GM19395 (cell line): ENCODE results near the gene TNFRSF8.

Source experiments
- ATAC-seq: cut with Tn5 transposase; IDR thresholded peaks from one replicate; pipeline ENCODE4 v1.9.1; 2021; ENCODE audit warnings: mild to moderate bottlenecking, moderate library complexity; ENCODE audit not compliant: unreplicated experiment

TNFRSF8 gene

DNA sequence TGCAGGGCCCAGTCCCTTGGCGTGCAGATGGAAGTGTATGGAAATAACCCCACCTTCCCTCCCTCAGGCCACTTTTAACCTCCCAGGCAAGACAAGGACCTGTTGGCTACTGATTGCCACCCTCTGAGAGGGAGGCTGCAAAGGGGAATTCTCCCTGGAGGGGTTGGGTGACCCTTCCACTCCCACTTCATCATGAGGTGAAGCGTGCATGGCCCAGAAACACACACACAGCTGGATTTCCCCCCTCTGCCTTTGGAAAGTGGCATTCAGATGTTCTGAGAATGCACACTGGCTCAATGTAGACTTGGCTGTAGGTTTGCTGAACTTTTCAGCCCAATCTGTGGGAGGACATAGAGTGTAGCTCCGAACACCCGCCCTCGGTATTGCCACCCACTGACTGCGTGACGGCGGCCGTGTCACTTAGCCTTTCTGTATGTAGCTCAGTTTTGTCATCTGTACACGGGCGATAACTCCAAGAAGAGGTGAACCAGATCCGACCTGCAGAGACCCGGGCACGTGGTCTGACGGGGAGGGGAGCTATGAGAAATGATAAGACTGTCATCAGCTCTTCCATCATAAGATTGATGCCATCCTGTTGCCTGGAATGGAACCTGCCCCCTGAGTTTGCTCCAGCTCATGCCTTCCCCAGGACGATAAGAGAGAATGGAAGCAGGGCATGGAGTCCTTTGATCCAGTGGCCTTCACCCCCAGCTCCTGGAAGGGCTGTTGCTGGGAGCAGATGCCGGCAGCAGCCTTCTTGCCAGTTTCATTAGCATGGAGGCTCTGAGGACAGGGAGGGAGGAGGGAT lies 24.5 kb upstream of the TNFRSF8 start:
- no peak for ATAC-seq

DNA sequence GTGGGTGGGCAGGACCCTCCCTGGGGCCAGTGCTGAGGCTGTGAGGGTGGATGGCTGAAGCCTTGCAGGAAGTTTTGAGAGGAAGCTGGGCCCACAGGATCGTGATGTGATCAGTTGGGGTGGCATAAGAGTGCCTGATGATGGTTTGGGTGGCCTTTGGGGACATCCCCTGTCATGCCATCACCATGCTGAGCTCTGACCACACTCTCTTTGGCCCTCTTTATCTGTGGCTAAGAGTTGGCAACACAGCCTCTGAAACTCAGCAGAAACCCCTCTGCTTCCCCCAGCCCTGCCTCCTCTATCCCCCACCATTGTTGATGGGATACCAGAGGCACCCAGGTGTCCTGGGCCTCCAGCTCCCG lies 24.0 kb upstream of the TNFRSF8 start:
- ATAC-seq = no peak

DNA sequence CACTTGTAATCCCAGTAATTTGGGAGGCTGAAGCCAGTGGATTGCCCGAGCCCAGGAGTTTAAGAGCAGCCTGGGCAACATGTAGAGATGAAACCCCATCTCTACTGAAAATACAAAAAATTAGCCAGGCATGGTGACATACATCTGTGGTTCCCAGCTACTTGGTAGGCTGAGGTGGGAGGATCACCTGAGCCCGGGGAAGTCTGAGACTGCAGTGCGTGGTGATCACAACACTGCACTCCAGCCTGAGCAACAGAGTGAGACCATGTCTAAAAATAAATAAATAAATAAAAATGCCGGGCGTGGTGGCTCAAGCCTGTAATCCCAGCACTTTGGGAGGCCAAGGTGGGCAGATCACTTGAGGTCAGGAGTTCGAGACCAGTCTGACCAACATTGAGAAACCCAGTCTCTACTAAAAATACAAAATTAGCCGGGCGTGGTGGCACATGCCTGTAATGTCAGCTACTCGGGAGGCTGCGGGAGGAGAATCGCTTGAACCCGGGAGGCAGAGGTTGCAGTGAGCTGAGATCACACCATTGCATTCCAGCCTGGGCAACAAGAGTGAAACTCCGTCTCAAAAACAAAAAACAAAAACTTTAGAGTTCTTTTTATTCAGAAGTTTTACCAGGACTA lies 23.2 kb upstream of the TNFRSF8 start:
- ATAC-seq = peak; percentile 43

DNA sequence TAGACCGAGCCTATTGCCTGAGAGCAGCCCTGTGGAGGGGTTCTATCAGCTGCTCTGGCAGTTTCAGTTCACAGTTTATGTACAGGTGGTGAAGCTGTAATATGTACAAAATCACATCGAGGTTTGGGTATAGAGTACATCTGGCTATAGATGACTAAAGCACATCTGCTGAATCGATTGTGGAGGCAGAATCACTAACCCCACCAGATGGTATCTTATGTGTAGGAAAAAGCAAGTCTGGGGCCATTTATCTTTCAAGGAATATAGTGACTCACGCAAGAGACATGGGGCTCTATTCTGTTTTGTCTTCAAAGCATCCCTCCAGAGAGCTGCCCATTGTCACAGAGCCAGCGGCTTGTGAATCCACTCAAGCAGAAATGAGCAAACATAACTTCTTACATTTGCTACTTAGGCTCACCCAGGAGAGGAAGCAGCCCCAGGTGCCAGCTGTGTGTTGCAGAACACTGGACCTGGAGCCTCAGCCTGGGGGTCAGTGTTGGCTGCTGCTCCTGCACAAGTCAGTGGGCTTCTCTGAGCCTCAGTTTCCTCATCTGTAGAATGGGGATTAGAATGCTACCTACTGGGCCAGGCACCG lies 22.5 kb upstream of the TNFRSF8 start:
- ATAC-seq = peak; percentile 85

DNA sequence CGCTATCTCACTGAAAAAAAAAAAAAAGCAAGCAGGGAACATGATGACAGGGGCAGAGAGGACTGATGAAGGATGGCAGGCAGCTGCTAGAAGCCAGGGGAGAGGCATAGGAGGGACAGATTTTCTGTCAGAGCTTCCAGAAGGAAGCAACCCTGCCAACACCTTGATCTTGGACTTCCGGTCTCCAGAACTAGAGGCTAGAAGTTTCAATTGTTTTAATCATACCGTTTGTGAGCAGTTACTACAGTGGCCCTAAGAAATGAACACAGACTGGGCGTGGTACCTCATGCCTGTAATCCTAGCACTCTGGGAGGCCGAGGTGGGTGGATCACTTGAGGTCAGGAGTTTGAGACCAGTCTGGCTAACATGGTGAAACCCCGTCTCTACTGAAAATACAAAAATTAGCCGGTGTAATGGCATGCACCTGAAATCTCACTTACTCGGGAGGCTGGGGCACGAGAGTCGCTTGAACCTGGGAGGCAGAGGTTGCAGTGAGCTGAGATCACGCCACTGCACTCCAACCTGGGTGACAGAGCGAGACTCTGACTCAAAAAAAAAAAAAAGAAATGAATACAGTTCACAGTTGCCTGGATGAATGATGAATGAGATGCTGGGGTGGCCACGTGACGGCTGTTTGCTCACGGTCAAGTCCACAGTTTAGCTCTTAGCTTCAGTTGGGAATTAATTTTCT lies 18.8 kb upstream of the TNFRSF8 start:
- ATAC-seq = peak; percentile 28

DNA sequence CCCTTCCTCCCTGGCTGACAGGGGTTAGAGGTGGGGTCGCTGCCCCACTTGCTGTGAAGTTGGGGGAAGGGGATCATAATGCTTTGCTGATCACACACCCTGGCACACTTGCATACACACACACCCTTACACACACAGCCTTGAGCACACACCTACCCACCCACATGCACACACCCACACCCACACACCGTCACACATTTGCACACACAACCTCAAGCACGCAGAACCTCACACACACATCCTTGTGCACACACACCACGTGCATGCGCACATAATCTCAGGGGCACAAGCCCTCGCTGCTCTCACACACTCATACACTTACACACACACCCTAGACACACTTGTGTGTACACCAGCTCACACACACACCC lies 16.4 kb upstream of the TNFRSF8 start:
- no peak for ATAC-seq

DNA sequence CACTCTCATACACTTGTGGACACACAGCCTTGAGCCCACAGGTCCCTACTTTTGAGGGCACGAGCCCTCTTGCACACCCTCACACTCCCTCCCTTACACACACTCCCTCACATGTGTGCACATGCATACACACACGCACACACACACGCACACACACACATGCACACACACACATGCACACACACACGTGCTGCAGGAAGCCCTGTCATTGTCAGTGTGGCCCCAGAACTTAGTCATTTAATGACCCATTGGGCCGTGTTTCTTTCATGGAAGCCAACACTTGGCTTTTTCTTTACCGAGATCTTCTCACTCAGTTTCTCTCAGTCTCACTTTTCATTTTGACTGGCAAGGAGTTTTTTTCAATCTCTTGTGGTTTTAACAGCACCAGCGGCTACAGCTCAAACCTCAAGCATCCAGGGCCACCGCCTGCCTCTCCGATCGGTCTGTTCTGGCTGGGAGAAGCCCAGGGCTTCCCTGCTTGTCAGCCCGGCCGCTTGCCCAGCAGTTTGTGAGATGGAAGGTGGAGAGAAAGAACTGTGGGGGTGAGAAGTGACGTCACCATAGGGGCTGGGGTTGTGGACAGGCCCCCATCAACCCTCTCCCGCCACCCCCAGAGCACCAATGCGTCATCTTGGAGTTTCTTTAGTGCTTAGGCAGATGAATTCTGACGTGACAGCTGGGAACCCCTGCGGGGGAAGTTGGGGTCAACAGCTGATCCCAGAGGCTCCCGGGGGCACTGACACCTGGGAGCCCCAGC lies 15.8 kb upstream of the TNFRSF8 start:
- ATAC-seq = peak; percentile 52

DNA sequence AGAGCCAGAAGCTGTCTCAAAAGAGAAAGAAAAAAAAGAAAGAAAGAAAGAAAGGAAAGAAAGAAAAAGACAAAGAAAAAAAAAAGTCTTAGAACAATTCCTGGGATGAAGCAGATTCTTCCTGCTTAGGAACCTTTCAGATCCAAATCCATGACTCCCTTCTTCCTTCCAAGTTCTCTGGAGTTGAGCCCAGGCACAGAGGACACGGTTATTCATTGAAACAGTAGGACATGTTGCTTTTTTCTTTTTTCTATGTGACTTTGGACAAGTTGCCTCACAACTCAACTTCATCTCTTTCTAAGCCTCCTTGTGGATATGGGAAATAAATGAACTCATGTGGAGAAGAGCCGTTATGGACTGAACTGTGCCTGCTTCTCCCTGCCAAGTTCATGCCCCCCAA lies 14.7 kb upstream of the TNFRSF8 start:
- no peak for ATAC-seq

DNA sequence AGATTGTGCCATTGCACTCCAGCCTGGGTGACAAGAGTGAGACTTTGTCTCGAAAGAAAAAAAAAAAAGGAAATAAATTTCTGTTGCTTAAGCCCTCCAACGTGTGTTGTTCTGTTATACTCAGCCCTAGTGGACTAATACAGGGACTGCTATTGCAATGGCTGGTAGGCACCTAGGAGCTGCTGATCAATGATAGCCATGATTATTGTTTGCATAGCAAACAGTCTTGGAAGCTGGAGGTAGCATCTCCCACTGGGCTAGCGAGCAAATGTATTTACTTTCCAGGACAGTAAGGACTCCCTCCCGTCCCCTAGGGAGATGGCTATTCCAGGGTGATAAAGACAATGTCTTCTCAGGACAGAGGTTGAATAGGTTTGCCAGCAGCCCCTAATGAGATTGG lies 13.5 kb upstream of the TNFRSF8 start:
- ATAC-seq = no peak

DNA sequence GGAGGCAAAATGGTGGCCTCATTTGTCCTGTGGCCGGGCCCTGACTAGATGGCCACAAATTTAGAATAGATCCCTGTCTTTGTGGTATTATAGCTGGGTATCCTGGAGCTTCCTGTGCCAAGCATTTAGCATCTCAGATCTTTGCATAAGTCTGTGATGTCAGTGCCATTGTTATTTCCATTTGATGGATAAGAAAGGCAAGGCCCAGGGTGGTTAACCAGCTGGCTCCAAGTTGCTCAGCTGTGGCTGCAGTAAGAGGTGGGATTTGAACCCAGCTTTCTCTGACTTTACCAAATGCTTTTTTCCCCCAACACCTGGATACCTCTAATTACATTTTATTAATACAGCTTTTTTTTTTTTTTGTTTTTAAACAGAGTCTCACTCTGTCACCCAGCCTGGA lies 11.7 kb upstream of the TNFRSF8 start:
- ATAC-seq = no peak

DNA sequence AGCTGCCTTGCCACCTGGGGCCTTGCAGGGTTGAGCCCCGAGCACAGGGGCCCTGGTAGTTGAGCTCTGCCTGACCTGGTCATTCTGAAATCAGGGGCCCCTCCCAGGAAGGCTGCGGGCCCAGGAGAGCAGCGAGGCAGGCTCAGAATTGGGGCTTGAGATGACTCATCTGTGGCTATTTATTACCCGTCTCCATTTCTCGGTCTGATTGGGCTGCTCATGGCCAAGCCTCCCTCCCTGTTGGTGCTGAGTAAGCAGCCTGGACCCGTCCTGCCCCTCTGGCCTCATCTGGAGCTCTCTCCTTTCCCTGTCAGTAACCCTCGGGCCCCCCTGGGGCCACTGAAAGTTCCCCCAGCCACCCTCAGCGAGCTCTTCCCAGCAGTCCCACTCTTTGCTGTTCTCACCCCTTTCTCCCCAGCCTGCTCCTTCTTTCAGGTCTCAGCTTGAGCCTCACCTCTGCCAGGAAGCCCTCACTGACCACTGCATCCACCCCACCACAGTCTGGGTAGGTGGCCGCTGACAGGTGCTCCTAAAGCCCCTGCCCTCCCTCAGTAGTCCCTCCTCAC lies 11.0 kb upstream of the TNFRSF8 start:
- ATAC-seq = peak; percentile 65

DNA sequence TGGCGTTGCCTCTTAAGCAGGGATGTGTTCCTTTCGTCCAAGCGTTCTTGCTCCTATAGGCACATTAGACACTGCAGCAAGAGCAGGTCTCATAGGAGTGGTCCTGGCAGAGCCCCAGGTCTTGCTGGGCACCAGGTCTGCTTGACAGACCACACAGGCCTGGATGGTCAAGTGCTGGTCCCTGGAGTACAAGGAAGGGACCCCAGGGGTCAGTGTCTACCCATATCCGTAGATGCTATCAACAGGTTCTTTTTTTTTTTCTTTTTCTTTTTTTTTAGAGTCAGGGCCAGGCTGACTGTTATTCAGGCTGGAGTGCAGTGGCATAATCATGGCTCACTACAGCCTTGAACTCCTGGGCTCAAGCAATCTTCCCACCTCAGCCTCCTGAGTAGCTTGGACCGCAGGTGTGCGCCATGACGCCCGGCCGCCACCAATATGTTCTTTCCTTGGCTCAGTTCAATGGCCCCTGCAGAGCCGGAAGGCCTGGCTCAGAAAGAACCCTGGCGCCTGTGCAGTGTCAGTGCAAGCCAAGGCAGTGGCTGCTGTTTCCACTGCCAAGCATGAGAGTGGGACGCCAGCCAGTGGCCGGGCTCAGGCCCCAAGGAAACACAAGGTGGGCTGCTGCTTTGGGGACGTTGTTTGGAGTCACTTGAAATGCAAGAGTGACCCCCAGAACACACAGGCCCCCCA lies 10.0 kb upstream of the TNFRSF8 start:
- ATAC-seq = no peak

DNA sequence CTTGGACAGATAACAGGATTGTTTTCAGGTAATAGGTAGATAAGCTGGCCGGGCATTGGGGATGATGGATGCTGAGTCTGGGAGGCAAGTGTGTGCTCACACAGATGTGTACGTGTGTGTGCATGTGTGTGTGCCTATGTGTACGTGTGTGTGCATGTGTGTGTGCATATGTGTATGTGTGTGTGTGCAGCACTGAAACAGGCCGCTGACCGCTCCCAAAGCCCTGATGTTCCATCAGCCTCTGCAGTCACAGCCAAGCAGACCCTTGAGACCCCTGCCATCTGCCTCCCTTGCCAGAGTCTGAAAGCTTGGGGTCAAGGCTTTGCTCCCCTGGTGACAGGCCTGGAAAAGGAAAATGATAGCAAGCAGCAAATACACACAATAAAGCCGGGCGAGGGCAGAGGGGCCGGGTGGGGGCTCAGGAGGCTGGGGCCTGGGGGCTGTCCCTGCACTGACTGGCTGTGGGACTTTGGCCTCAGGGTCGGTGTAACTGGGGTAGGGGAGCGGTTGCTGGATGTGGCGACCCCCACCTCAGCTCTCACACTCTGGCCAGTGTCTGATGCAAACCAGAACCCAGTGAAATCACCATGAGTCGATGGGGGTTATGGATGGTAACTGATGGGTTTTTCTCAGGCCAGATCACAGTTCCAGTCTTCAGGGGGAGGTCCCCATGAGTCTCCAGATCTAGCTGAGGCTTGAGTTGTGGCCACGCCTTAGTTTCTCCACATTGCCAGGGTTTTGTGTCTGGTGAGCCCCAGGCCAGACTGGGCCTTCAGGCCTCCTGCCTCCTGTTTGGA lies 9.2 kb upstream of the TNFRSF8 start:
- no peak for ATAC-seq

DNA sequence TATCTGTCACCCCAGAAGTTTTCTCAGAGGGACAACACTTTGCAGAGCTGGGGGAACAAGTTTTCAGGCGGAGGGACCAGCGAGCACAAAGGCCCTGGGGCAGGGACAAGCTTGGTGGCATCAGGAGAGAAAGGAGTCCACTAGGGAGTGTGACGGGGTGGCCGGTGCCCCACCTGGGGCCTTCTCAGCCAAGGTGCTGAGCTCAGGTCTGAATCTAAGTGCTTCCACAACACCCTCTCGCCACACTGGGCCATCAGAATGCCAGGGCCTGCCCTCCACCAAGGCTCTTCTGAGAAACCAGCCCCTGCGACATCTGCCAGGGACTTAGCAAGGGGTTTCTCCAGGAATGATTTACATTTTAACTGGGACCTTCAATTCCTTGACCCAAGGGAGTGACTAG lies 7.8 kb upstream of the TNFRSF8 start:
- no peak for ATAC-seq

DNA sequence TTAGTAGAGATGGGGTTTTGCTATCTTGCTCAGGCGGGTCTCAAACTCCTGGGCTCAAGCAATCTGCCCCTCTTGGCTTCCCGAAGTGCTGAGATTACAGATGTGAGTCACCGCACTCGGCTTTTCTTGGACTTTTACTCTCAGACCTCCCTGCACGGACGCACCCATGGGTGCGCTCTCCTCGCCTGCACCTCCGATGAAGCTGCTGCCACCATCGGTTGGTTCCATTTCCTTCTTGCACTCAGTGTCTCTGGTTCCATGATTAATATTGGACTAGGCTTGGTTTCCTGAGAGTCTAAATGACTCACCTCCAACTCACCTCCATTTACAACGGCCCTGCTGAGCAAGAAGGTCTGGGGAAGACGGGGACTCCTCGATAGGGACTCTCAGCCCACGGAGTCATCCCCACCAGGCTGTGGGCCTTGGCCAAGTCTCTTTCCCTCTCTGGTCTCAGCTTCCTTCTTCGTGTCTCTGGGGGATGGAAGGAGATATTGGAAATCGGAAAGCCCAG lies 6.7 kb upstream of the TNFRSF8 start:
- no peak for ATAC-seq

DNA sequence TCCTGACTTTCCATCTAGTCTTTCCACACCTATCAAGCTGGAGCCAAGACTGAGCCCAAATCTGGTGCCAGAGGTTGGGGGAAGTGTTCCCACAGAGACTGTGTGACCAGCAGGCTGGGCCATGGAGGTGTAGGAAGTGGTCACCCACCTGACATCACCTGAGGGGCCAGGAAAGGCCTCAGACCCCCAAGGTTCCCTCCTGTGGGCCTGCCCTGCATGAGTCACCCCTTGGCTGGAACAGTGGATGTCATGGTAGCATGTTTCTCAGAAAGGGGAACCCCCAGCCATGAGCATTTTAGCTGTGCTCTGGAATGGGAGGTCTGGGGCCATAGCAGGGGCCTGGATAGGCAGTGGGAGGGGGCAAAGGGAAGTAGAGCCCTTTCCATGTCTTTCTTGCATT lies 5.7 kb upstream of the TNFRSF8 start:
- no peak for ATAC-seq

DNA sequence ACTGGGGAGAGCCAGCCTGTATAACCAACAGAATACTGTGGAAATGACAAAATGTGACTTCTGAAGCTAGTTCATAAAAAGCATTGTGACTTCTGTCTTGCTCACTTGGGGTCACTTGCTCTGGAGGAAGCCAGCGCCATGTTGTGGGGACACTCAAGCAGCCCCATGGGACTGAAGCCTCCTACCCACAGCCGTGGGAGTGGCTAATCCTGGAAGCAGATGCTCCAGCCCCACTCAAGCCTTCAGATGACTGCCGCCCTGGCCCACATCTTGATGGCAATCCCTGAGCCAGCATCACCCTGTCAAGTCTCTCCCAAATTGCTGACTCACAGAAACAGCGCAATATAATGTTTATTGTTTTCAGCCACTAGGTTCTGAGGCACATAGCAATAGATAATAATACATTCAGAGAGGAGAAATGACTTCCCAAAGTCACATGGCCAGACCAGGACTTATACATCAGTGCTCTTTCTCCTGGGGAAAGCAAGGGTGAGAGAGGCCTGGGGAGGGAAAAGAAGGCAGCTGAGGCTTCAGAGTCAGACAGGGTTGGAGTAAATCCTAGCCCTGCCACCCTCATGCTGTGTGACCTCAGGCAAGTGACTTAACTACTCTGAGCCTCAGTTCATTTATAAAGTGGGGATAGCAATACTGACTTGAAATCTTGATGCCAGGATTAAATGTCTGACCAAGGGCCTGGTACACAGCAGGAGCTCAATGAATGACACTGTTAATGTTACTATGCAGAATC lies 5.0 kb upstream of the TNFRSF8 start:
- no peak for ATAC-seq

DNA sequence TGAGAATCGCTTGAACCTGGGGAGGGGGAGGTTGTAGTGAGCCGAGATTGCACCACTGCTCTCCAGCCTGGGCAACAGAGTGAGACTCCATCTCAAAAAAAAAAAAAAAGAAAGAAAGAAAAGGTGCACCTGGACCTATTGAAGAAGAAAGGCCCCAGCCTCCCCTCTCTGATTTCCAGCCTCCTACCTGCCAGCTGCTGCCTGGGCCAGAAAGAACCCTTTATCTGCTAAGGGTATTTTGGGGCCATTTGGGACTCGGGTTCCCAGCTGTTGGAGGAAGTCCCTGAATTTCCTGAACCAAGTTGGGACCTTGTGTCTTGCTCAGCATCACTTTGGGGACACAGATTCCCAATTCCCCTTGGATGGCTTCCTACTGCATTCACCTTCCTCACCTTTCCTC lies 3.9 kb upstream of the TNFRSF8 start:
- ATAC-seq = no peak
